Neural progenitor cell (in vitro differentiated cells): ENCODE measurements around the gene CNTN5. TPM values are rescaled to one million over a fixed set of nuclear protein-coding genes. Genes with fewer than 3 reads are reported as not detected.
A peak's percentile ranks its signal among the peaks of the same experiment; 100 is the strongest.
"Not testable (repeated sequence)": the region's sequence is repeated elsewhere in the genome, so short reads cannot be mapped to it uniquely, and the experiment has no call there.

ENCODE experiments used
- DNase-seq: peaks from one replicate; pipeline ENCODE4 v3.0.0-alpha.2; 2016; ENCODE audit warnings: low spot score
- H2AFZ ChIP-seq: fragments of 200-600 bp; sonication (generic); replicated peaks from 2 replicates; pipeline ENCODE4 v1.6.1; 2016; ENCODE audit warnings: antibody characterized with exemption
- H3F3A ChIP-seq: fragments of 200-600 bp; sonication (generic); 2 replicates; pipeline ENCODE4 v1.6.1; 2016; ENCODE audit warnings: antibody characterized with exemption, low read depth
- H3K27ac ChIP-seq: fragments of 200-600 bp; sonication (generic); 2 replicates; pipeline ENCODE4 v1.5.1; 2016; ENCODE audit warnings: mild to moderate bottlenecking
- H3K27me3 ChIP-seq: fragments of 200-600 bp; sonication (generic); 2 replicates; pipeline ENCODE4 v1.6.1; 2016; ENCODE audit warnings: mild to moderate bottlenecking, moderate library complexity
- H3K36me3 ChIP-seq: fragments of 200-600 bp; sonication (generic); 2 replicates; pipeline ENCODE4 v1.5.1; 2016
- H3K4me1 ChIP-seq: fragments of 200-600 bp; sonication (generic); 2 replicates; pipeline ENCODE4 v1.6.1; 2016; ENCODE audit warnings: mixed run types
- H3K4me2 ChIP-seq: fragments of 200-600 bp; sonication (generic); 2 replicates; pipeline ENCODE4 v1.6.1; 2016
- H3K4me3 ChIP-seq: fragments of 200-600 bp; sonication (generic); 2 replicates; pipeline ENCODE4 v1.5.1; 2016
- H3K79me2 ChIP-seq: fragments of 200-600 bp; sonication (generic); 2 replicates; pipeline ENCODE4 v1.6.1; 2016; ENCODE audit warnings: low read depth
- H3K9ac ChIP-seq: fragments of 200-600 bp; sonication (generic); 2 replicates; pipeline ENCODE4 v1.6.1; 2016
- H3K9me3 ChIP-seq: fragments of 200-600 bp; sonication (generic); 2 replicates; pipeline ENCODE4 v1.5.1; 2016; ENCODE audit warnings: low read depth
- H4K20me1 ChIP-seq: fragments of 200-600 bp; sonication (generic); 2 replicates; pipeline ENCODE4 v1.6.1; 2016; ENCODE audit warnings: low read depth
- H3K27ac Mint-ChIP-seq: 3 replicates; pipeline ENCODE4 v1.8.0; 2021; ENCODE audit warnings: mixed read lengths
- H3K27me3 Mint-ChIP-seq: 2 replicates; pipeline ENCODE4 v1.8.0; 2022; ENCODE audit warnings: low read depth, mild to moderate bottlenecking, inconsistent platforms, moderate library complexity, mixed read lengths; ENCODE audit not compliant: insufficient read depth
- H3K36me3 Mint-ChIP-seq: 3 replicates; pipeline ENCODE4 v1.8.0; 2021; ENCODE audit warnings: mixed read lengths
- H3K4me1 Mint-ChIP-seq: 3 replicates; pipeline ENCODE4 v1.8.0; 2021; ENCODE audit warnings: mixed read lengths
- H3K4me3 Mint-ChIP-seq: 3 replicates; pipeline ENCODE4 v1.8.0; 2021; ENCODE audit warnings: mild to moderate bottlenecking, moderate library complexity, mixed read lengths
- H3K9me3 Mint-ChIP-seq: 3 replicates; pipeline ENCODE4 v1.8.0; 2020; ENCODE audit warnings: mixed read lengths
- EZH2 ChIP-seq: fragments of 200-600 bp; sonication (generic); IDR thresholded peaks from 2 replicates; pipeline ENCODE4 v1.6.1; 2017; ENCODE audit warnings: antibody characterized with exemption, mild to moderate bottlenecking, moderate library complexity
- EZH2phosphoT487 ChIP-seq: fragments of 200-600 bp; sonication (generic); IDR thresholded peaks from 2 replicates; pipeline ENCODE4 v1.6.1; 2017; ENCODE audit warnings: antibody characterized with exemption
- total RNA-seq: library from RNA; depleted of rRNA; stranded (reverse); fragments of >200 nt; gene quantifications from 2 replicates; pipeline ENCODE4 v1.2.3, GENCODE V29; 2015; ENCODE audit warnings: low replicate concordance
- TF ChIP-seq, protein P1 (sequence below): fragments of 200-600 bp; sonication (generic); IDR thresholded peaks from 2 replicates; pipeline ENCODE4 v1.5.1; 2017; ENCODE audit warnings: antibody characterized with exemption, mild to moderate bottlenecking

CNTN5 gene
- total RNA-seq, 1 donor from 2014 or later: 0.19 TPM

DNA sequence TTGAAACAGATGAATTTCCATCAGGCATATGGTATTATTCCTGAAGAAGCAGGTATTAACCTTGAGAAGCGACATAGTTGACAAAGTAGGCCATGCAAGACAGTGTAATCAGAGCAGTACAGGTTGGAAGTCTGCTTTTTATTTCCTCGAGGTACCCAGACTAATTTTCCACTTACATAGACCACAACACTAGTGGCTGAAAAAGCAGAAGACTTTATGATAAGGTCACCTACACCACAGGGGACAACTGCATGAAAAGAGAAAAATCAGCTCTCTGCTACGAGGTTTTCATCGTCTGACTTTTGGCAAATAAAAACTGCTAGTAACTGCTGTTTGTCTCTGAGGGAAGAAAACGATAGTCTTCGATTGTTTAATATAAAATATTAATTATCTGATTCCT lies 77.5 kb downstream of the CNTN5 start:
- Mint-ChIP-seq H3K4me1 (no peaks in the 10 kb centered on the region), H3K27ac (no peak overlapping the region), H3K36me3 (no peaks in the 10 kb centered on the region), H3K9me3 (peaks cover 18% of the 10 kb centered on the region), H3K27me3 (no peaks in the 10 kb centered on the region), H3K4me3 (no peak overlapping the region)
- Histone ChIP-seq H3K9ac (no peak overlapping the region), H2AFZ (no peak overlapping the region), H3K9me3 (no peaks in the 10 kb centered on the region), H3K27me3 (no peaks in the 10 kb centered on the region), H3K4me1 (no peaks in the 10 kb centered on the region), H3K79me2 (no peaks in the 10 kb centered on the region), H3K4me3 (no peak overlapping the region), H3K36me3 (no peaks in the 10 kb centered on the region), H3K27ac (no peak overlapping the region), H3F3A (no peaks in the 10 kb centered on the region), H3K4me2 (no peak overlapping the region), H4K20me1 (no peaks in the 10 kb centered on the region)
- DNase-seq: no peak
- TF ChIP-seq EZH2phosphoT487 (no peak), EZH2 (no peak)
- TF ChIP-seq, protein P1, sequence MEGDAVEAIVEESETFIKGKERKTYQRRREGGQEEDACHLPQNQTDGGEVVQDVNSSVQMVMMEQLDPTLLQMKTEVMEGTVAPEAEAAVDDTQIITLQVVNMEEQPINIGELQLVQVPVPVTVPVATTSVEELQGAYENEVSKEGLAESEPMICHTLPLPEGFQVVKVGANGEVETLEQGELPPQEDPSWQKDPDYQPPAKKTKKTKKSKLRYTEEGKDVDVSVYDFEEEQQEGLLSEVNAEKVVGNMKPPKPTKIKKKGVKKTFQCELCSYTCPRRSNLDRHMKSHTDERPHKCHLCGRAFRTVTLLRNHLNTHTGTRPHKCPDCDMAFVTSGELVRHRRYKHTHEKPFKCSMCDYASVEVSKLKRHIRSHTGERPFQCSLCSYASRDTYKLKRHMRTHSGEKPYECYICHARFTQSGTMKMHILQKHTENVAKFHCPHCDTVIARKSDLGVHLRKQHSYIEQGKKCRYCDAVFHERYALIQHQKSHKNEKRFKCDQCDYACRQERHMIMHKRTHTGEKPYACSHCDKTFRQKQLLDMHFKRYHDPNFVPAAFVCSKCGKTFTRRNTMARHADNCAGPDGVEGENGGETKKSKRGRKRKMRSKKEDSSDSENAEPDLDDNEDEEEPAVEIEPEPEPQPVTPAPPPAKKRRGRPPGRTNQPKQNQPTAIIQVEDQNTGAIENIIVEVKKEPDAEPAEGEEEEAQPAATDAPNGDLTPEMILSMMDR: no peak

DNA sequence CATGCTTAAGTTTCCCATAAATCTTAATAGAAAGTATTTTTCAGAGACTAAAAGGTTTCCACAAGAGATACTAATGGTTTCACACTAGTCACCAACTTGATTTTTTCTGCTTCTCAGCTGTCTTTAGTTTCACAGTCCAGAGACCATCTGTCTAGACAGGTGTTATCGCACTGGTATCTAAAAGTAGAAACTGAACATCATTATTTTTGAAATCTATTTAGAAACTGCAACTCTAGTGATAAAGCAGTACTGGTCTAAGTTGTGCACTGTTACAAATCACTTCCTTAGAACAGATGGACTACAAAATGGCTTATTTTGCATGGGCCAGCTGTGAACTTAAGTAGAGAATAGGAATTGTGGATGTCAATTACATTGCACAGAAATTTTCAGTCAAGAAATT lies 78.0 kb downstream of the CNTN5 start:
- H3K27me3 ChIP-seq: no peaks in the 10 kb centered on the region
- H3K79me2 ChIP-seq: no peaks in the 10 kb centered on the region
- H3K9ac ChIP-seq: no peak overlapping the region
- DNase-seq: no peak
- Mint-ChIP-seq H3K4me3 (no peak overlapping the region), H3K4me1 (no peaks in the 10 kb centered on the region), H3K27ac (no peak overlapping the region), H3K27me3 (no peaks in the 10 kb centered on the region), H3K36me3 (no peaks in the 10 kb centered on the region), H3K9me3 (peaks cover 18% of the 10 kb centered on the region)
- no peaks in the 10 kb centered on the region for H3F3A ChIP-seq
- no peak overlapping the region for H3K4me2 ChIP-seq
- H2AFZ ChIP-seq: no peak overlapping the region
- TF ChIP-seq EZH2 (no peak), EZH2phosphoT487 (no peak)
- TF ChIP-seq, protein P1: no peak
- H3K4me1 ChIP-seq: no peaks in the 10 kb centered on the region
- no peak overlapping the region for H3K4me3 ChIP-seq
- no peaks in the 10 kb centered on the region for H3K36me3 ChIP-seq
- no peaks in the 10 kb centered on the region for H4K20me1 ChIP-seq
- no peaks in the 10 kb centered on the region for H3K9me3 ChIP-seq
- no peak overlapping the region for H3K27ac ChIP-seq

DNA sequence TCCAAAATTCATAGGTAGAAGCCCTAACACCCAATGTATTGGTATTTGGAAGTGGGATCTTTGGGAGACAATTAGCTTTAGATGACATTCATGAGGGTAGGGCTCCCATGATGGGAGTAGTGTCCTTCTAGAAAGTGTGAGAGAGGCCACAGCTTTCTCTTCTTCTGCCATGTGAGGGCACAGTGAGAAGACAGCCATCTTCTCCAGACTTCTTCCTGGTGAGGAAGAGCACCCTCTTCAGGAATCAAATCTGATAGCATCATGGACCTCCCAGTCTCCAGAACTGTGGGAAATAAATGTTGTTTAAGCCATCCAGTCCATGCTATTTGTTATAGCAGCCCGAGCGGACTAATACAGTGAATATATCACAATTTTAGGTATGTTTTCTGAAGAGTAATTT lies 96.9 kb downstream of the CNTN5 start:
- DNase-seq: no peak
- Histone ChIP-seq H4K20me1 (no peaks in the 10 kb centered on the region), H3F3A (no peaks in the 10 kb centered on the region), H3K4me2 (no peak overlapping the region), H2AFZ (no peak overlapping the region), H3K27me3 (no peaks in the 10 kb centered on the region), H3K79me2 (no peaks in the 10 kb centered on the region), H3K36me3 (no peaks in the 10 kb centered on the region), H3K4me3 (no peak overlapping the region), H3K9ac (no peak overlapping the region), H3K4me1 (no peaks in the 10 kb centered on the region), H3K27ac (no peak overlapping the region), H3K9me3 (no peaks in the 10 kb centered on the region)
- Mint-ChIP-seq H3K27ac (no peak overlapping the region), H3K4me3 (no peak overlapping the region), H3K4me1 (no peaks in the 10 kb centered on the region), H3K27me3 (no peaks in the 10 kb centered on the region), H3K9me3 (no peaks in the 10 kb centered on the region), H3K36me3 (no peaks in the 10 kb centered on the region)
- TF ChIP-seq, protein P1: peak; percentile 15
- TF ChIP-seq EZH2 (no peak), EZH2phosphoT487 (no peak)

DNA sequence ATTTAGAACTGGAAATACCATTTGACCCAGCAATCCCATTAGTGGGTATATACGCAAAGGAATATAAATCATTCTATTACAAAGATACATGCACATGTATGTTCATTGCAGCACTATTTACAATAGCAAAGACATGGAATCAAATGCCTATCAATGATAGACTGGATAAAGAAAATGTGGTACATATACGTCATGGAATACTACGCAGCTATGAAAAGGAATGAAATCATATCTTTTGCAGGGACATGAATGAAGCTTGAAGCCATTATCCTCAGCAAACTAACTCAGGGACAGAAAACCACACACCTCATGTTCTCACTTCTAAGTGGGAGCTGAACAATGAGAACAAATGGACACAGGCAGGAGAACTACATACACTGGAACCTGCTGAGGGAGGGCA lies 113.1 kb downstream of the CNTN5 start:
- DNase-seq, H3F3A ChIP-seq, H3K4me3 ChIP-seq, H4K20me1 ChIP-seq, H3K27me3 ChIP-seq, H2AFZ ChIP-seq, H3K27ac ChIP-seq, H3K27ac Mint-ChIP-seq, H3K4me3 Mint-ChIP-seq, H3K36me3 Mint-ChIP-seq, H3K79me2 ChIP-seq, H3K4me2 ChIP-seq, H3K27me3 Mint-ChIP-seq, H3K36me3 ChIP-seq, H3K9me3 Mint-ChIP-seq, H3K9ac ChIP-seq, H3K4me1 ChIP-seq, H3K9me3 ChIP-seq, H3K4me1 Mint-ChIP-seq: not testable (repeated sequence)
